ENCODE measurements around the gene SDHB. TPM values are rescaled to one million over a fixed set of nuclear protein-coding genes. Genes with fewer than 3 reads are reported as not detected.

The SDHB gene
- total and polyA plus RNA-seq, 2 of the 13 experiments (the other 11 are each of a cell fraction or from before 2014, with no cell fraction given): 136 to 142 TPM

Other genes with a start within 250 kb of the SDHB start
- 859 and 11,018 TPM in 2 replicates for gene RNU1-2, start 158.1 kb downstream of the SDHB start, total RNA-seq (2016; rRNA removed; fragmentation: Illumina TruSeq; extraction: Trizol)
- under 0.01 TPM in 2 replicates for gene RNU1-2, start 158.1 kb downstream of the SDHB start, polyA plus RNA-seq (2011; rRNA removed)
- 2.6 and 7.8 TPM in 2 replicates for gene CROCC, start 132.1 kb downstream of the SDHB start, total RNA-seq (2016; rRNA removed; fragmentation: Illumina TruSeq; extraction: Trizol)
- gene CROCC, start 132.1 kb downstream of the SDHB start, polyA plus RNA-seq (2011; rRNA removed): 15.5 and 16.6 TPM in 2 replicates
- gene MFAP2, start 73.4 kb downstream of the SDHB start, total RNA-seq (2016; rRNA removed; fragmentation: Illumina TruSeq; extraction: Trizol): 0.21 and 1.1 TPM in 2 replicates
- 1.4 and 2.1 TPM in 2 replicates for gene MFAP2, start 73.4 kb downstream of the SDHB start, polyA plus RNA-seq (2011; rRNA removed)
- gene ATP13A2, start 42.1 kb downstream of the SDHB start, total RNA-seq (2016; rRNA removed; fragmentation: Illumina TruSeq; extraction: Trizol): 14.4 and 16.2 TPM in 2 replicates
- gene ATP13A2, start 42.1 kb downstream of the SDHB start, polyA plus RNA-seq (2011; rRNA removed): 13.2 and 20.1 TPM in 2 replicates
- gene PADI2, start 65.4 kb upstream of the SDHB start, total RNA-seq (2016; rRNA removed; fragmentation: Illumina TruSeq; extraction: Trizol): not detected in 2 replicates
- not detected in 2 replicates for gene PADI2, start 65.4 kb upstream of the SDHB start, polyA plus RNA-seq (2011; rRNA removed)
- gene PADI1, start 151.1 kb upstream of the SDHB start, total RNA-seq (2016; rRNA removed; fragmentation: Illumina TruSeq; extraction: Trizol): not detected in 2 replicates
- not detected in 2 replicates for gene PADI1, start 151.1 kb upstream of the SDHB start, polyA plus RNA-seq (2011; rRNA removed)
- not detected in 2 replicates for gene PADI3, start 195.1 kb upstream of the SDHB start, total RNA-seq (2016; rRNA removed; fragmentation: Illumina TruSeq; extraction: Trizol)
- gene PADI3, start 195.1 kb upstream of the SDHB start, polyA plus RNA-seq (2011; rRNA removed): not detected in 2 replicates

Measured in HepG2 (cell line).